MM.1S (cell line): ENCODE data around the gene TAP2.

ENCODE experiments used
- DNase-seq: peaks from one replicate; pipeline ENCODE4 v3.0.0-alpha.2; 2015
- H2AFZ ChIP-seq: fragments of 300-600 bp; sonication (generic); 2 replicates; pipeline ENCODE4 v1.6.0; 2016; ENCODE audit warnings: antibody characterized with exemption, low read length
- H3F3A ChIP-seq: fragments of 300-600 bp; sonication (generic); 2 replicates; pipeline ENCODE4 v1.6.1; 2016; ENCODE audit warnings: mild to moderate bottlenecking, antibody characterized with exemption, low read length, moderate library complexity, mixed read lengths; ENCODE audit not compliant: insufficient read depth
- H3K27ac ChIP-seq: fragments of 300-600 bp; sonication (generic); 2 replicates; pipeline ENCODE4 v1.5.1; 2016; ENCODE audit warnings: mild to moderate bottlenecking, low read length
- H3K27me3 ChIP-seq: fragments of 300-600 bp; sonication (generic); replicated peaks from 2 replicates; pipeline ENCODE4 v1.6.0; 2016; ENCODE audit warnings: low read length; ENCODE audit not compliant: insufficient read depth
- H3K36me3 ChIP-seq: fragments of 300-600 bp; sonication (generic); replicated peaks from 2 replicates; pipeline ENCODE4 v1.6.1; 2016; ENCODE audit warnings: mild to moderate bottlenecking, low read length, mixed read lengths; ENCODE audit not compliant: insufficient read depth
- H3K4me1 ChIP-seq: fragments of 300-600 bp; sonication (generic); 2 replicates; pipeline ENCODE4 v1.6.1; 2016; ENCODE audit warnings: low read length, mixed read lengths
- H3K4me2 ChIP-seq: fragments of 300-600 bp; sonication (generic); 2 replicates; pipeline ENCODE4 v1.6.0; 2016; ENCODE audit warnings: low read depth, low read length
- H3K4me3 ChIP-seq: fragments of 300-600 bp; sonication (generic); 2 replicates; pipeline ENCODE4 v1.5.1; 2016; ENCODE audit warnings: low read length, mixed read lengths
- H3K79me2 ChIP-seq: fragments of 300-600 bp; sonication (generic); 2 replicates; pipeline ENCODE4 v1.6.1; 2016; ENCODE audit warnings: mixed run types, low read length, mixed read lengths
- H3K9ac ChIP-seq: fragments of 300-600 bp; sonication (generic); 2 replicates; pipeline ENCODE4 v1.6.1; 2016; ENCODE audit warnings: low read length, mixed read lengths
- H3K9me2 ChIP-seq: fragments of 300-600 bp; sonication (generic); replicated peaks from 2 replicates; pipeline ENCODE4 v1.6.1; 2016; ENCODE audit warnings: mild to moderate bottlenecking, low read length, mixed read lengths; ENCODE audit not compliant: insufficient read depth
- H3K9me3 ChIP-seq: fragments of 300-600 bp; sonication (generic); replicated peaks from 2 replicates; pipeline ENCODE4 v1.6.1; 2016; ENCODE audit warnings: mild to moderate bottlenecking, low read length, mixed read lengths; ENCODE audit not compliant: insufficient read depth
- H4K20me1 ChIP-seq: fragments of 300-600 bp; sonication (generic); 2 replicates; pipeline ENCODE4 v1.6.1; 2016; ENCODE audit warnings: mild to moderate bottlenecking, low read length, moderate library complexity, mixed read lengths; ENCODE audit not compliant: insufficient read depth
- EZH2 ChIP-seq: fragments of 300-600 bp; sonication (generic); optimal IDR thresholded peaks from 2 replicates; pipeline ENCODE3; 2017; ENCODE audit warnings: low read depth, mild to moderate bottlenecking, antibody characterized with exemption, low read length, mixed read lengths
- EZH2phosphoT487 ChIP-seq: fragments of 300-600 bp; sonication (generic); IDR thresholded peaks from 2 replicates; pipeline ENCODE4 v1.6.1; 2018; ENCODE audit warnings: antibody characterized with exemption, low read length
- TF ChIP-seq, protein P1 (sequence below): fragments of 300-600 bp; sonication (generic); IDR thresholded peaks from 2 replicates; pipeline ENCODE4 v1.5.1; 2016; ENCODE audit warnings: antibody characterized with exemption, low read length, mixed read lengths

The TAP2 gene

DNA sequence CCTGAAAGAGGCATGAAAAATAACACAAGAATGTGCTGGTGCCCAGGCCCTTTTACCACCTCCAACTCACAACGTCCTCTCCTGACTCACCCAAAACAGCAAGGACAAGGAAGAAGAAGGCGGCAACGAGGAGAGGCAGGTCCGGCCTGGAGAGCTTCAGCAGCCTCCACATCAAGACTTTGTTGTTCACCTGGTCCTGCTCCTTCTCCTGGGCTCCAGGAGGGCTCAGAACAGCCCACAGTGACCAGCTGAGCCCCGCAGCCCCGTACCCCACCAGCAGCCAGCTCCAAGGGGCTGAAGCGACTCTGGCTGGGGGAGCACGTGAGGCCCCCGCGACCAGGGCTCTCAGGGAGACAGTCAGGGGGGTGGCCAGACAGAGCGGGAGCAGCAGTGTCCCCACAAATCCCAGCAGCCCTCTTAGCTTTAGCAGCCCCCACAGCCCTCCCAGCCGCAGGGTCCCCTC is 857 bp downstream of the TAP2 start:
- Histone ChIP-seq H3K4me1 (peaks cover 11% of the 10 kb centered on the region), H4K20me1 (no peaks in the 10 kb centered on the region), H3F3A (peaks cover 4% of the 10 kb centered on the region; the same call in 1 of the 2 replicates), H3K4me2 (peak overlapping the region; percentile 88), H3K36me3 (no peaks in the 10 kb centered on the region), H3K27ac (peak overlapping the region; percentile 60; the same call in 1 of the 2 replicates), H3K4me3 (peak overlapping the region; percentile 74), H3K79me2 (peaks cover 30% of the 10 kb centered on the region), H3K9me3 (no peaks in the 10 kb centered on the region), H3K9ac (peak overlapping the region; percentile 73), H3K27me3 (no peaks in the 10 kb centered on the region), H3K9me2 (no peaks in the 10 kb centered on the region), H2AFZ (peak overlapping the region; percentile 73)
- TF ChIP-seq EZH2phosphoT487 (no peak), EZH2 (no peak)
- TF ChIP-seq, protein P1, sequence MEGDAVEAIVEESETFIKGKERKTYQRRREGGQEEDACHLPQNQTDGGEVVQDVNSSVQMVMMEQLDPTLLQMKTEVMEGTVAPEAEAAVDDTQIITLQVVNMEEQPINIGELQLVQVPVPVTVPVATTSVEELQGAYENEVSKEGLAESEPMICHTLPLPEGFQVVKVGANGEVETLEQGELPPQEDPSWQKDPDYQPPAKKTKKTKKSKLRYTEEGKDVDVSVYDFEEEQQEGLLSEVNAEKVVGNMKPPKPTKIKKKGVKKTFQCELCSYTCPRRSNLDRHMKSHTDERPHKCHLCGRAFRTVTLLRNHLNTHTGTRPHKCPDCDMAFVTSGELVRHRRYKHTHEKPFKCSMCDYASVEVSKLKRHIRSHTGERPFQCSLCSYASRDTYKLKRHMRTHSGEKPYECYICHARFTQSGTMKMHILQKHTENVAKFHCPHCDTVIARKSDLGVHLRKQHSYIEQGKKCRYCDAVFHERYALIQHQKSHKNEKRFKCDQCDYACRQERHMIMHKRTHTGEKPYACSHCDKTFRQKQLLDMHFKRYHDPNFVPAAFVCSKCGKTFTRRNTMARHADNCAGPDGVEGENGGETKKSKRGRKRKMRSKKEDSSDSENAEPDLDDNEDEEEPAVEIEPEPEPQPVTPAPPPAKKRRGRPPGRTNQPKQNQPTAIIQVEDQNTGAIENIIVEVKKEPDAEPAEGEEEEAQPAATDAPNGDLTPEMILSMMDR: no peak
- DNase-seq: no peak

DNA sequence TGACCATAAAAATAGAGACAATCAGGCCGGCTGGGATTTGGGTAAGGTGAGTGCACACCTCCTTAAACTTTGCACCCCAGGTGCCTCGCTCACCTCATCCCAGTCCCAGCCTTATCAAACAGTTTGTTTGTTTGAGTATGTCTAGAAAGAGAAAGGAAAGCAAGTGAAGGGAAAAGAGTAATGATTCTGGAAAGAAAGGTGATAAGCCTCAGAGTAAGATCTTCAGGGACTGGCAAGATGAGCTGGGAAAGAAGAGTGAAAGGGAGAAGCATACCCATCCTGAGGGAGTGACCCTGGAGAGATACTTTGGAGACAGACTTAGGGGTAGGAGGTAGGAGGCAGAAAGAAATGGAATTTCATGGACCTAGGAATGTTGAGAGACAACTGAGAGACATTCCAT is 1.7 kb downstream of the TAP2 start:
- H3F3A ChIP-seq: peaks cover 4% of the 10 kb centered on the region; the same call in 1 of the 2 replicates
- H3K36me3 ChIP-seq: no peaks in the 10 kb centered on the region; the same call in 1 of the 2 replicates
- H3K4me1 ChIP-seq: peaks cover 9% of the 10 kb centered on the region
- H3K9me3 ChIP-seq: no peaks in the 10 kb centered on the region
- peaks cover 22% of the 10 kb centered on the region for H3K79me2 ChIP-seq
- H3K4me3 ChIP-seq: peak overlapping the region; percentile 74
- TF ChIP-seq, protein P1: no peak
- TF ChIP-seq EZH2phosphoT487 (no peak), EZH2 (no peak)
- no peaks in the 10 kb centered on the region for H3K9me2 ChIP-seq
- peak overlapping the region; percentile 73; the same call in 1 of the 2 replicates for H3K9ac ChIP-seq
- no peak overlapping the region for H3K27ac ChIP-seq
- no peaks in the 10 kb centered on the region for H3K27me3 ChIP-seq
- H4K20me1 ChIP-seq: no peaks in the 10 kb centered on the region
- H2AFZ ChIP-seq: no peak overlapping the region
- no peak for DNase-seq
- H3K4me2 ChIP-seq: peak overlapping the region; percentile 88

GRCh38 chr6:32835167-32835893 is 3.2 kb downstream of the TAP2 start:
- H2AFZ ChIP-seq: no peak overlapping the region
- no peak overlapping the region for H3K27ac ChIP-seq
- no peaks in the 10 kb centered on the region for H3K9me3 ChIP-seq
- no peaks in the 10 kb centered on the region for H4K20me1 ChIP-seq
- H3K4me3 ChIP-seq: no peak overlapping the region
- peaks cover 7% of the 10 kb centered on the region for H3K36me3 ChIP-seq
- TF ChIP-seq EZH2phosphoT487: no peak
- no peak for TF ChIP-seq EZH2
- TF ChIP-seq, protein P1: no peak
- peaks cover 20% of the 10 kb centered on the region for H3K79me2 ChIP-seq
- H3K4me2 ChIP-seq: no peak overlapping the region
- DNase-seq: no peak
- no peaks in the 10 kb centered on the region for H3K27me3 ChIP-seq
- peaks cover 4% of the 10 kb centered on the region; the same call in 1 of the 2 replicates for H3F3A ChIP-seq
- H3K9me2 ChIP-seq: no peaks in the 10 kb centered on the region
- peaks cover 9% of the 10 kb centered on the region for H3K4me1 ChIP-seq
- H3K9ac ChIP-seq: no peak overlapping the region
